Measurements from ENCODE around the gene DNMT3A. TPM values are rescaled to one million over a fixed set of nuclear protein-coding genes. Genes with fewer than 3 reads are reported as not detected.

Gene DNMT3A
- total and polyA plus RNA-seq, 2 of the 8 experiments (the other 6 are each of a cell fraction or from before 2014, with no cell fraction given), result 33.6 to 178 TPM

DNA sequence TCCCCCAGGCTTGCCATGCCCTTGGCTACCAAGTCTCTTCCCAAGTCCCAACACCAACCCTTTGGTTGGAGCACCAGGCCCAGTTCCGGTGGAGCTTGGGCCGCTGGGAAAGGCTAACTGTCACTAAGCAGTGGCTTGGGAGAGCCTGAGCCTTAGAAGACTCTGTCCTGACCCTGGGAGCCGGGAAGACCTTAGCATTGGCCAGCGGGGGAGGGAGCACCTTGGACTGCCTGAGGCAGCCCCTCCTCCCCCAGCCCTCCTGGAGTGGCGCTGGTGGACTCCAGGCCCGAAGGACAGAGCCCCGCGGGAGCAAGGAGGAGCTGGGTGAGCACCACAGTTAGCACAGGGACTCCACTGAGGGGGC lies 110.8 kb downstream of the DNMT3A start (continued):
- TF ChIP-seq, protein P1, sequence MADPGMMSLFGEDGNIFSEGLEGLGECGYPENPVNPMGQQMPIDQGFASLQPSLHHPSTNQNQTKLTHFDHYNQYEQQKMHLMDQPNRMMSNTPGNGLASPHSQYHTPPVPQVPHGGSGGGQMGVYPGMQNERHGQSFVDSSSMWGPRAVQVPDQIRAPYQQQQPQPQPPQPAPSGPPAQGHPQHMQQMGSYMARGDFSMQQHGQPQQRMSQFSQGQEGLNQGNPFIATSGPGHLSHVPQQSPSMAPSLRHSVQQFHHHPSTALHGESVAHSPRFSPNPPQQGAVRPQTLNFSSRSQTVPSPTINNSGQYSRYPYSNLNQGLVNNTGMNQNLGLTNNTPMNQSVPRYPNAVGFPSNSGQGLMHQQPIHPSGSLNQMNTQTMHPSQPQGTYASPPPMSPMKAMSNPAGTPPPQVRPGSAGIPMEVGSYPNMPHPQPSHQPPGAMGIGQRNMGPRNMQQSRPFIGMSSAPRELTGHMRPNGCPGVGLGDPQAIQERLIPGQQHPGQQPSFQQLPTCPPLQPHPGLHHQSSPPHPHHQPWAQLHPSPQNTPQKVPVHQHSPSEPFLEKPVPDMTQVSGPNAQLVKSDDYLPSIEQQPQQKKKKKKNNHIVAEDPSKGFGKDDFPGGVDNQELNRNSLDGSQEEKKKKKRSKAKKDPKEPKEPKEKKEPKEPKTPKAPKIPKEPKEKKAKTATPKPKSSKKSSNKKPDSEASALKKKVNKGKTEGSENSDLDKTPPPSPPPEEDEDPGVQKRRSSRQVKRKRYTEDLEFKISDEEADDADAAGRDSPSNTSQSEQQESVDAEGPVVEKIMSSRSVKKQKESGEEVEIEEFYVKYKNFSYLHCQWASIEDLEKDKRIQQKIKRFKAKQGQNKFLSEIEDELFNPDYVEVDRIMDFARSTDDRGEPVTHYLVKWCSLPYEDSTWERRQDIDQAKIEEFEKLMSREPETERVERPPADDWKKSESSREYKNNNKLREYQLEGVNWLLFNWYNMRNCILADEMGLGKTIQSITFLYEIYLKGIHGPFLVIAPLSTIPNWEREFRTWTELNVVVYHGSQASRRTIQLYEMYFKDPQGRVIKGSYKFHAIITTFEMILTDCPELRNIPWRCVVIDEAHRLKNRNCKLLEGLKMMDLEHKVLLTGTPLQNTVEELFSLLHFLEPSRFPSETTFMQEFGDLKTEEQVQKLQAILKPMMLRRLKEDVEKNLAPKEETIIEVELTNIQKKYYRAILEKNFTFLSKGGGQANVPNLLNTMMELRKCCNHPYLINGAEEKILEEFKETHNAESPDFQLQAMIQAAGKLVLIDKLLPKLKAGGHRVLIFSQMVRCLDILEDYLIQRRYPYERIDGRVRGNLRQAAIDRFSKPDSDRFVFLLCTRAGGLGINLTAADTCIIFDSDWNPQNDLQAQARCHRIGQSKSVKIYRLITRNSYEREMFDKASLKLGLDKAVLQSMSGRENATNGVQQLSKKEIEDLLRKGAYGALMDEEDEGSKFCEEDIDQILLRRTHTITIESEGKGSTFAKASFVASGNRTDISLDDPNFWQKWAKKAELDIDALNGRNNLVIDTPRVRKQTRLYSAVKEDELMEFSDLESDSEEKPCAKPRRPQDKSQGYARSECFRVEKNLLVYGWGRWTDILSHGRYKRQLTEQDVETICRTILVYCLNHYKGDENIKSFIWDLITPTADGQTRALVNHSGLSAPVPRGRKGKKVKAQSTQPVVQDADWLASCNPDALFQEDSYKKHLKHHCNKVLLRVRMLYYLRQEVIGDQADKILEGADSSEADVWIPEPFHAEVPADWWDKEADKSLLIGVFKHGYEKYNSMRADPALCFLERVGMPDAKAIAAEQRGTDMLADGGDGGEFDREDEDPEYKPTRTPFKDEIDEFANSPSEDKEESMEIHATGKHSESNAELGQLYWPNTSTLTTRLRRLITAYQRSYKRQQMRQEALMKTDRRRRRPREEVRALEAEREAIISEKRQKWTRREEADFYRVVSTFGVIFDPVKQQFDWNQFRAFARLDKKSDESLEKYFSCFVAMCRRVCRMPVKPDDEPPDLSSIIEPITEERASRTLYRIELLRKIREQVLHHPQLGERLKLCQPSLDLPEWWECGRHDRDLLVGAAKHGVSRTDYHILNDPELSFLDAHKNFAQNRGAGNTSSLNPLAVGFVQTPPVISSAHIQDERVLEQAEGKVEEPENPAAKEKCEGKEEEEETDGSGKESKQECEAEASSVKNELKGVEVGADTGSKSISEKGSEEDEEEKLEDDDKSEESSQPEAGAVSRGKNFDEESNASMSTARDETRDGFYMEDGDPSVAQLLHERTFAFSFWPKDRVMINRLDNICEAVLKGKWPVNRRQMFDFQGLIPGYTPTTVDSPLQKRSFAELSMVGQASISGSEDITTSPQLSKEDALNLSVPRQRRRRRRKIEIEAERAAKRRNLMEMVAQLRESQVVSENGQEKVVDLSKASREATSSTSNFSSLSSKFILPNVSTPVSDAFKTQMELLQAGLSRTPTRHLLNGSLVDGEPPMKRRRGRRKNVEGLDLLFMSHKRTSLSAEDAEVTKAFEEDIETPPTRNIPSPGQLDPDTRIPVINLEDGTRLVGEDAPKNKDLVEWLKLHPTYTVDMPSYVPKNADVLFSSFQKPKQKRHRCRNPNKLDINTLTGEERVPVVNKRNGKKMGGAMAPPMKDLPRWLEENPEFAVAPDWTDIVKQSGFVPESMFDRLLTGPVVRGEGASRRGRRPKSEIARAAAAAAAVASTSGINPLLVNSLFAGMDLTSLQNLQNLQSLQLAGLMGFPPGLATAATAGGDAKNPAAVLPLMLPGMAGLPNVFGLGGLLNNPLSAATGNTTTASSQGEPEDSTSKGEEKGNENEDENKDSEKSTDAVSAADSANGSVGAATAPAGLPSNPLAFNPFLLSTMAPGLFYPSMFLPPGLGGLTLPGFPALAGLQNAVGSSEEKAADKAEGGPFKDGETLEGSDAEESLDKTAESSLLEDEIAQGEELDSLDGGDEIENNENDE (IDR thresholded peaks at IDR 0.05; ENCODE audit: insufficient replicate concordance, low read length), result no peak
- TF ChIP-seq RAD21 (IDR thresholded peaks at IDR 0.05 in 1 of 2, conservative IDR thresholded peaks at IDR 0.05 in 1 of 2; ENCODE audit: low read depth in 2 of 2, low read length in 2 of 2) (no peak), POLR2A (IDR thresholded peaks at IDR 0.05; ENCODE audit: control extremely low read depth in 1 of 2, low read depth in 2 of 2, low read length in 2 of 2) (no peak), EZH2 (IDR thresholded peaks at IDR 0.05; ENCODE audit: low read depth, low read length, severe bottlenecking) (no peak), HDAC2 (IDR thresholded peaks at IDR 0.05; ENCODE audit: borderline replicate concordance in 1 of 2, low read depth in 2 of 2, low read length in 2 of 2) (no peak), HDAC6 (IDR thresholded peaks at IDR 0.05; ENCODE audit: low read depth, low read length) (no peak), CREB1 (IDR thresholded peaks at IDR 0.05) (no peak)
- TF ChIP-seq, protein P2, sequence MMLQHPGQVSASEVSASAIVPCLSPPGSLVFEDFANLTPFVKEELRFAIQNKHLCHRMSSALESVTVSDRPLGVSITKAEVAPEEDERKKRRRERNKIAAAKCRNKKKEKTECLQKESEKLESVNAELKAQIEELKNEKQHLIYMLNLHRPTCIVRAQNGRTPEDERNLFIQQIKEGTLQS (IDR thresholded peaks at IDR 0.05; ENCODE audit: insufficient read depth, low read depth, low read length), result no peak
